ENCODE results near the gene HACD2. TPM values are rescaled to one million over a fixed set of nuclear protein-coding genes. Genes with fewer than 3 reads are reported as not detected.

The HACD2 gene
- total RNA-seq, 1 experiment from 2014 or later: 27.4 TPM

DNA sequence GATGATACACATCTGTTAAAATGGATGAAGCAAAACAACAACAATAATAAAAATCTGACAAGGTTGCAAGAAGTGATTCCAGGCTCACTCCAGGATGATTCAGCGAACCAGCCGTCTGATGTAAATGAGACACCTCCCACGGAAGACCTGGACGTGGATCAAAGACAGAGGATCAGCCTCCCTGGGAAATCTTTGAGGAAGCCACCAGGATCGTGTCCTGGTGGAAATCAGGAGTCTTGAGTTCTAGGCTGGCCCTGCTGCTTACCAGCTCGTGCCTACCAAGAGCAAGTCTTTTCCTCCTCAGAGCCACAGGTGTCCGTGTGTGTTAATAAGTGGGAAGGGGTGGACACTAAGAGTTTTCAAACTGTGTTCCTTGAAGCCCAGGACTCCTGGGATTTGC lies 120.6 kb downstream of the HACD2 start:
- no peaks in the 10 kb centered on the region for H3K79me1 ChIP-seq (ENCODE audit: insufficient read depth, low read depth, low read length, poor library complexity, severe bottlenecking)
- no peaks in the 10 kb centered on the region for H3K79me2 ChIP-seq (ENCODE audit: insufficient read depth, low read length)
- no peaks in the 10 kb centered on the region for H4K20me1 ChIP-seq (ENCODE audit: control insufficient read depth, insufficient read depth, insufficient read length)
- H3K4me1 ChIP-seq (ENCODE audit: insufficient read depth, low read length): no peaks in the 10 kb centered on the region
- H2AK5ac ChIP-seq (ENCODE audit: insufficient read length, low read length): no peak overlapping the region
- no peak overlapping the region for H3K56ac ChIP-seq (ENCODE audit: insufficient read length, low read depth, low read length)
- no peak overlapping the region for H4K91ac ChIP-seq (ENCODE audit: insufficient read length, low read depth, low read length)
- WGBS (ENCODE audit: extremely low coverage, insufficient read length, low lambda C conversion rate): no CpG with 5 or more reads among the region's 7 CpGs
- Mint-ChIP-seq H3K27me3 (ENCODE audit: low read depth) (peaks cover 15% of the 10 kb centered on the region), H3K27ac (no peak overlapping the region), H3K4me3 (no peak overlapping the region), H3K4me1 (peaks cover 11 to 12% of the 10 kb centered on the region in 2 experiments), H3K9me3 (no peaks in the 10 kb centered on the region), H3K36me3 (ENCODE audit: insufficient read depth in 1 of 3, low read depth in 3 of 3) (no peaks in the 10 kb centered on the region)
- no peak overlapping the region for H2BK120ac ChIP-seq (ENCODE audit: low read depth, low read length, poor library complexity, severe bottlenecking)
- H2AFZ ChIP-seq (ENCODE audit: low read length): no peak overlapping the region
- TF ChIP-seq, protein P1, sequence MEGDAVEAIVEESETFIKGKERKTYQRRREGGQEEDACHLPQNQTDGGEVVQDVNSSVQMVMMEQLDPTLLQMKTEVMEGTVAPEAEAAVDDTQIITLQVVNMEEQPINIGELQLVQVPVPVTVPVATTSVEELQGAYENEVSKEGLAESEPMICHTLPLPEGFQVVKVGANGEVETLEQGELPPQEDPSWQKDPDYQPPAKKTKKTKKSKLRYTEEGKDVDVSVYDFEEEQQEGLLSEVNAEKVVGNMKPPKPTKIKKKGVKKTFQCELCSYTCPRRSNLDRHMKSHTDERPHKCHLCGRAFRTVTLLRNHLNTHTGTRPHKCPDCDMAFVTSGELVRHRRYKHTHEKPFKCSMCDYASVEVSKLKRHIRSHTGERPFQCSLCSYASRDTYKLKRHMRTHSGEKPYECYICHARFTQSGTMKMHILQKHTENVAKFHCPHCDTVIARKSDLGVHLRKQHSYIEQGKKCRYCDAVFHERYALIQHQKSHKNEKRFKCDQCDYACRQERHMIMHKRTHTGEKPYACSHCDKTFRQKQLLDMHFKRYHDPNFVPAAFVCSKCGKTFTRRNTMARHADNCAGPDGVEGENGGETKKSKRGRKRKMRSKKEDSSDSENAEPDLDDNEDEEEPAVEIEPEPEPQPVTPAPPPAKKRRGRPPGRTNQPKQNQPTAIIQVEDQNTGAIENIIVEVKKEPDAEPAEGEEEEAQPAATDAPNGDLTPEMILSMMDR (conservative IDR thresholded peaks at IDR 0.05): no peak
- no peak overlapping the region for H3K18ac ChIP-seq (ENCODE audit: insufficient read length, low read depth, low read length)
- H3K14ac ChIP-seq (ENCODE audit: insufficient read depth, low read length): no peak overlapping the region
- no peak overlapping the region for H2BK12ac ChIP-seq (ENCODE audit: insufficient read length, low read depth, low read length)
- H3K23ac ChIP-seq (ENCODE audit: insufficient read length, low read depth, low read length): no peak overlapping the region
- no peak for DNase-seq
- no peak overlapping the region for H4K5ac ChIP-seq (ENCODE audit: insufficient read length, low read depth, low read length)
- H3K4me2 ChIP-seq (ENCODE audit: insufficient read depth, insufficient read length, low read length): no peak overlapping the region
- no peak overlapping the region for H3K27ac ChIP-seq (ENCODE audit: insufficient read length, low read depth, low read length)
- H3K9ac ChIP-seq (ENCODE audit: extremely low read depth, insufficient read length, low read length): no peak overlapping the region
- no peak overlapping the region for H4K8ac ChIP-seq (replicated peaks; ENCODE audit: insufficient read length, low read depth, low read length)
- no peaks in the 10 kb centered on the region for H3K23me2 ChIP-seq (ENCODE audit: insufficient read length, low read depth, low read length, poor library complexity, severe bottlenecking)
- no peak overlapping the region for H3K4ac ChIP-seq (ENCODE audit: low read depth, low read length)
- no peak overlapping the region for H3T11ph ChIP-seq (ENCODE audit: low read length)
- H2BK20ac ChIP-seq (ENCODE audit: low read depth, low read length, poor library complexity, severe bottlenecking): no peak overlapping the region
- H2BK15ac ChIP-seq (ENCODE audit: low read depth, low read length): no peak overlapping the region
- H3K27me3 ChIP-seq (ENCODE audit: insufficient read depth, low read length): no peaks in the 10 kb centered on the region
- H2BK5ac ChIP-seq (ENCODE audit: insufficient read length, low read length): no peak overlapping the region
- H3K9me3 ChIP-seq (ENCODE audit: control insufficient read depth, low read depth, low read length): no peaks in the 10 kb centered on the region

Measured in H9 (cell line).